GM21717 (cell line): ENCODE data around the gene MACROD2.

ENCODE experiments used
- ATAC-seq: cut with Tn5 transposase; IDR thresholded peaks from one replicate; pipeline ENCODE4 v1.9.1; 2021; ENCODE audit warnings: mild to moderate bottlenecking, moderate library complexity; ENCODE audit not compliant: unreplicated experiment

Gene MACROD2

GRCh38 chr20:14062171-14062570 is 66.9 kb downstream of the MACROD2 start:
- no peak for ATAC-seq

- no peak for ATAC-seq
These were observed 67.5 kb downstream of the MACROD2 start for GRCh38 chr20:14062786-14063185.

GRCh38 chr20:14064333-14064732 is 69.0 kb downstream of the MACROD2 start:
- ATAC-seq: no peak

- no peak for ATAC-seq
These were observed 69.6 kb downstream of the MACROD2 start for GRCh38 chr20:14064921-14065320.

- ATAC-seq: no peak
These were observed 70.5 kb downstream of the MACROD2 start for GRCh38 chr20:14065774-14066173.

GRCh38 chr20:14067603-14068002 is 72.3 kb downstream of the MACROD2 start:
- ATAC-seq: no peak

- no peak for ATAC-seq
These were observed 74.5 kb downstream of the MACROD2 start for GRCh38 chr20:14069796-14070195.

- ATAC-seq: no peak
These were observed 98.3 kb downstream of the MACROD2 start for GRCh38 chr20:14093652-14094051.

GRCh38 chr20:14098261-14098660 is 102.9 kb downstream of the MACROD2 start:
- no peak for ATAC-seq

GRCh38 chr20:14113416-14113815 is 118.1 kb downstream of the MACROD2 start:
- ATAC-seq: no peak

- no peak for ATAC-seq
These were observed 118.9 kb downstream of the MACROD2 start for GRCh38 chr20:14114065-14114704.

GRCh38 chr20:14116037-14116436 is 120.7 kb downstream of the MACROD2 start:
- no peak for ATAC-seq

- no peak for ATAC-seq
These were observed 122.5 kb downstream of the MACROD2 start for GRCh38 chr20:14117768-14118167.

- ATAC-seq: no peak
These were observed 131.5 kb downstream of the MACROD2 start for GRCh38 chr20:14126856-14127255.

- ATAC-seq: no peak
These were observed 132.4 kb downstream of the MACROD2 start for GRCh38 chr20:14127514-14128223.

GRCh38 chr20:14134004-14134403 is 138.7 kb downstream of the MACROD2 start:
- no peak for ATAC-seq

GRCh38 chr20:14142171-14142570 is 146.9 kb downstream of the MACROD2 start:
- ATAC-seq: no peak

- no peak for ATAC-seq
These were observed 147.8 kb downstream of the MACROD2 start for GRCh38 chr20:14142964-14143627.

GRCh38 chr20:14148042-14148441 is 152.7 kb downstream of the MACROD2 start:
- no peak for ATAC-seq

GRCh38 chr20:14155361-14155760 is 160.0 kb downstream of the MACROD2 start:
- no peak for ATAC-seq

- no peak for ATAC-seq
These were observed 183.2 kb downstream of the MACROD2 start for GRCh38 chr20:14178528-14178927.

GRCh38 chr20:14178952-14179351 is 183.6 kb downstream of the MACROD2 start:
- no peak for ATAC-seq
